ENCODE data around the gene UCK2.

GRCh38 chr1:165847486-165847885, 20.1 kb downstream of the UCK2 start:
- TF ChIP-seq TBL1XR1 (IDR thresholded peaks at IDR 0.05; ENCODE audit: low read depth, low read length) (no peak), MYC (IDR thresholded peaks at IDR 0.05; ENCODE audit: insufficient read depth, insufficient read length, insufficient replicate concordance, low read length, severe bottlenecking) (no peak), RAD21 (IDR thresholded peaks at IDR 0.05; ENCODE audit: insufficient read depth, low read depth, low read length) (no peak), POLR2AphosphoS5 (IDR thresholded peaks at IDR 0.05; ENCODE audit: low read length) (no peak), ZBTB33 (IDR thresholded peaks at IDR 0.05) (no peak), CHD4 (IDR thresholded peaks at IDR 0.05) (no peak), ELK1 (IDR thresholded peaks at IDR 0.05; ENCODE audit: low read depth, low read length) (no peak), CTCF (IDR thresholded peaks at IDR 0.05 in 2 of 3, conservative IDR thresholded peaks at IDR 0.05 in 1 of 3; ENCODE audit: control insufficient read depth in 2 of 3, extremely low read depth in 1 of 3, insufficient read depth in 1 of 3, low read depth in 3 of 3, low read length in 3 of 3) (no peak), FOS (IDR thresholded peaks at IDR 0.05; ENCODE audit: borderline replicate concordance, extremely low read depth, insufficient read length) (no peak), SRF (IDR thresholded peaks at IDR 0.05; ENCODE audit: low read depth in 2 of 2, low read length in 2 of 2) (no peak), EZH2 (IDR thresholded peaks at IDR 0.05; ENCODE audit: borderline replicate concordance, control insufficient read depth, low read depth, low read length) (no peak), TCF12 (IDR thresholded peaks at IDR 0.05; ENCODE audit: low read depth, low read length) (no peak), TAF1 (IDR thresholded peaks at IDR 0.05; ENCODE audit: borderline replicate concordance, low read depth, low read length) (no peak)
